GM21723 (cell line): ENCODE results near the gene JAZF1.

ENCODE experiments used
- ATAC-seq: cut with Tn5 transposase; IDR thresholded peaks from one replicate; pipeline ENCODE4 v1.9.1; 2021; ENCODE audit warnings: mild to moderate bottlenecking, moderate library complexity; ENCODE audit not compliant: unreplicated experiment

The JAZF1 gene

DNA sequence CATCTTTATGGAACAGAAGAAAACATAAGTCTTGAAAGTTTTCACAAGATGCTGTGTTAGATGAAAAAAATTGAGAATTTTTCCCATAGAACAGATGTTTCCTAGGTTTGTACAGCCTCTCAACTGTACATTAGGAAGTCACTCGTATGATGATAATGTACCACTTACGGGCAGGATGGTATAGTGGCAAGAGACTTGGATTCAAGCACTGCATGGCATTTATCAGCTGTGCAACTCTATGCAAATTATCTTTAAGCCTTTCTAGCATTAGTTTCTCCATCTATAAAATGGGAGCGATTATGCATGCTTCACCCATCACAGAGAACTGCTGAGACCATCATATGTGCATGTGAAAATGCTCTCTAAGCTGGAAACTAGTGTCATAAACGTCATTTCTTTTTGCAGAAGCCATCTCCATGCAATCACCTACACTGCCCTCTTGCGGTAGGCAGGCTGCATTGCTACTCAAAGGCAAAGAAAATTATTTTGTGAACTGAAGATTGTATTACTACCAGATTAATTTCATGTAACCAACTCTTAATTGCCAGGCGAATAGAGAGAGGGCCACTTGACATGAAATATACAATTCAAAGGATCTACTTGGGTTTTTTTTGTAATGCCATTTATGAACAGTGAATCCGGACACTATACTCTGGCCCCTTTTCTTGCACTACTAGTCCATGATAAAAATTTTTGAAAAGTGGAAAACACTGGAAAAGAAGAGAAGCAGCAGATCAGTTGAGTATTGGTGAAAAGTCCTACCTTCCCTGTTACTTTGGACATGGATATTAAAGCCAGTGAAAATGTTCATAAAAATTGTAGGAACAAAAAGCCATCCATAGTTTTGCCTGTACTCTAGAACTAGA lies 102.3 kb downstream of the JAZF1 start:
- no peak for ATAC-seq

GRCh38 chr7:28077616-28078015 lies 103.0 kb downstream of the JAZF1 start:
- ATAC-seq = no peak

- no peak for ATAC-seq
Observed at GRCh38 chr7:28076423-28077200, 104.0 kb downstream of the JAZF1 start.

- no peak for ATAC-seq
Observed at GRCh38 chr7:28075674-28076358, 104.8 kb downstream of the JAZF1 start.

- no peak for ATAC-seq
Observed at GRCh38 chr7:28072876-28073514, 107.6 kb downstream of the JAZF1 start.

DNA sequence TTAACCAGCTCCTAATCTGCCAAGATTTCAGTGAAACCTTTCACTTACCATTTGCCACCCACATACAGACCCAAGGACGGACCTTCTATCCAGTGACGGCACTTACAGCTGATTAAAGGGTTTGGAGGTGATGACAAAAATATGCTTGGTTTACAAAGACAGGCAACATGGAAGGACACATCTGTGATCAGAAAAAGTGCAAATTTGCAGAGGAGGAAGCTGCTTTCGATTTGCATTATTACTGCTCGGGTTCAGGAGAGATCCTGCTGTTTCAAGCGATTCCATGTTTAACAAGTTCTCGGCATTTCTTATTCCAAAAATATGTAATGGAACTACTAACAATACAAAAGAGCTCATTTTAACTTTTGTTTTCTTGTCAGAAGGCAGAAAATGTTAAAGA lies 109.0 kb downstream of the JAZF1 start:
- ATAC-seq = no peak

DNA sequence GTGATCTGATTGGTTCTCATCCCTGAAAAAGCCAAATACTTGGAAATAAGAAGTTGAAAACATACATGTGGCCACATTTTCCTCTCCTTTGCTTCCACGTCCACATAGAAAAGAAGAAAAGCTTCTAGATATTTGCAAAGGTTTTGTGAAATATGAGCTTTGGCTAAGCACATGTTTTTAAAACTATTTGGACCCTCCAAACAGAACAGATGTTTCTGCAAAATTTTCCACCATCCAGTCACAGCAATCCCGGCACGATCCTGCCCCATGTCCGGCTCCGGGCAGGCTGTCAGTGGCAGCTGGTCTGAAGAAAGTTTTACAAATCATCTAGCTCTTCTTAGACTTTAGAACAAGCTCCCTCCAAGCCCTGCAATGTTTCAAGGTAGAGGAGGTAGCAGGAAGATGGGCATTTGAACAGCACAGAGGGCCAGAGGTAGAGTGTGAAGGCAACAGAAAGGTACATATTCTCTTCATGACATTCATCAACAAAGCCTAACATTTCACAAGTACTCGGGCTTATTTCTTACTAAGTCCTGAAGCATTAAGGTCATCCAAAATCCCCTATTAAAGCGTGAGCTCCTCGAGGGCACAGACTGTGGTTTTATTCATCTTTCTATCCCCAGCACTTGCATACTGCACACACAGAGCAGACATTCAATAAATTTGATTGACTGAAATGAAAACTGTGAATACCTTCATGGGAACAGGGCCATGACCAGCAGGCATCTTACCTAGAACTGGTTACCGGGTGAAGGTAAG lies 110.1 kb downstream of the JAZF1 start:
- ATAC-seq = no peak

DNA sequence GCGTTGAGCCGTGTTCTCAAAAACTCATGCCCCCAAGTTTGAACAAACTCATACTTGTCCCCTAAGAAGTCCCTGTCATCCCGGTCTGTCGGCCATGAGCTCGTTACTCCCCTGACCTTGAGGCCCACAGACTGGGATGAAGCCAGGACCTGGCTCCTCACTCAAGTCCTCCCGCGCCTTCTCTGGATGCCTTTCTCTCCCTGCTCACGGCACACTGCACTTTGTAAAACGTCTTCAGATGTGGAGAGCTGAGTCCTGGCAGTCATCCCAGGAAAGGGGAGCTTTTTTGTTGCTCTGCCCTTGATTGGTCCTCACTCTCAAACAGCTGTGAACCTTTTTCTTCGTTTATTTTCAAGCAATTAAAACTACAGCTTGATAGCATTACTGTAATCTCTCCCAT lies 110.8 kb downstream of the JAZF1 start:
- no peak for ATAC-seq

DNA sequence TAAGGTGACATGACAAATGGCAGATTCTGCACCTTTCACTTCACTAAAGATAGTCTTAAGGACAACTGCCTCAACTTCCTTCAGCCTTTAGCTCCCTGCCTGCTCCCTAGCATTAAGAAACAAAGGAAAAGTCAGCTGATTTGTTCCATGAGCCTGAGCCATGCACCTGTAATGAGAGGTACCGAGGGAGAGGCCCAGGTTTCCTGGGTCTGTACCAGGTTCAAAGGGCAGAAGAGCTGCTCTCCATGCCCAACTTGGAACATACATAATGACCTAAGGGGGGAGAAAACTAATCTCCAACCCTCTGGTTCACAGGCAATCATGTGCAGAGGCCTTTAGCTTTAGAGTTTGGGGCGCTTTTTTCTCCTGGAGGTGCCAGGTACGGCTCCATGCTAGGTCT lies 111.2 kb downstream of the JAZF1 start:
- no peak for ATAC-seq

DNA sequence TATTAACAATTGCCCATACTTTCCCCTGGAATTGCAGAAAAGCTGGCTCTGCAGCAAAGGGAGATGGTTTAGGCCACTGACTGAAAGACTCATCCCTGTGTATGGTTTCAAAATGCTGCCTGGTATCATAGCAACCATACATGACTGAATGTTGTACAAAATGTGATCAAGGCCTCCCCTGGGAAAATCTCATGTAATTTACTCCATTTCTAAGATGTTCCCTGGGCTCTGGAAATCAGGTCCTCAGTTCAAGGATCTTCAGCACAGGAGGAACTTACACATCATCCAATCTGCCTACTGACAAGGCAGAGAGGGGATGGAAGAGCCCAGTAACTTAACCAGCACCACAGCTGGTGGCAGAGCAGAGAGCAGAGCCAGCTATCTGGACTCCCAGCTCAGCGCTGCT lies 111.8 kb downstream of the JAZF1 start:
- ATAC-seq = no peak

- ATAC-seq = no peak
Observed at GRCh38 chr7:28067171-28067570, 113.4 kb downstream of the JAZF1 start.

DNA sequence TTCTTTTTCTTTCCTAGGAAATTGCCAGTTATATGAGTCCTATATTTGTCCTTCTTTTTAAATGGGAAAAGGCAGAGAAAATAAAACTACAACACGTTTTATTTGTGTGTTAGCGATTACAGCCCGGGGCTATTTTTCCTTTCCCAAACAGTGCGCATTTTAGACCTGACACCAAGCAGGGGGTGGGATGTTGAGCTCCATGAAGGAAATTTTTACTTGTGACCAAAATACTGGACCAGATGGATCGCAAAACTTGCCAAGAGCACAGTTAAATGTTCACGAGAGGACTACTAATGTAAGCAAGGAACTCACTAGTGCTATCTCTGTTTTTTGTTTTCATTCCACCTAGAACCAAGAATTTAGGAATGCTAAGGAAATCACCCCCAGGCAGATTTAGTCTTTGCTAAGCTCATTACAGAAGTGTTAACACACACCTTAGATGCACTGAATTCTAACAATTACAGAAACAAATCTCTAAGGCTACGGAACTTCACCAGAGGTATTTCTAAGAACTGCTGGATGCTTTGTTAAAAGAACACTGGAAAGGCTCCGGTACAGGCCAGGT lies 114.8 kb downstream of the JAZF1 start:
- ATAC-seq = no peak

DNA sequence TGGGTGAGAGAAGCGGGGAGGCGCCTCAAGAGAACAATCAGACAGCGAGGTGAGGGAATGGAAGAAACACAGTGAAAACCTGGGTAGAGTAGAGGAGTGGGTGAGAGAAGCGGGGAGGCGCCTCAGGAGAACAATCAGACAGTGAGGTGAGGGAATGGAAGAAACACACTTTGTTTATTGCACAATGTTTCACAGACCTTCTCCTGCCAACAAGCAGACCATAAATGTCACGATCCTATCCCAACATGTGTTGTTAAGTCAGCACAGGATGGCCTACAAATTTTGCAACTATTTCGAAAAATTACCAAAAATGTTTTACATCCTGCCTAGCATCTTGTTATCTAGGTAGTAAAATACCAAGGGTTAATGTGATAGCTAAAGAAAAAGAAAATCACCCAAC lies 115.3 kb downstream of the JAZF1 start:
- ATAC-seq = no peak

DNA sequence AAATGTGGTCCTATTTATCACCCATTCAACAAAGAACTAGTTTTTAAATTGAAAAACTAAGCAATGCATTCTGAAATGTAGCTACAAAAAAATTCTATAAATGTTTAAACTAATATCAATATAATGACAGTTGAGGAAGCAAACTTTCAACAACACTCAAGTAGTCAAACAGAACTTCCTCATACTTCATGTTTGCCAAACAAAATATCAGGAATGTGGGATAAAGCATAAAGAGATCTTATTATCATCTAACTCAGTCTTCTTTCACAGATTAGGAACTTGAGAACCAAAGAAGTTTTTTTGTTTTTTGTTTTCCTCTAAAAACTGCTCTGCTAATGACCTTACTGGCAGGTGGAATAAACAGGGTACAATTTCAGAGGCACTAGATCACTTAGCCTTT lies 116.2 kb downstream of the JAZF1 start:
- ATAC-seq = no peak

GRCh38 chr7:28062197-28062991 lies 118.2 kb downstream of the JAZF1 start:
- ATAC-seq = no peak

- no peak for ATAC-seq
Observed at GRCh38 chr7:28061824-28062196, 118.8 kb downstream of the JAZF1 start.

- no peak for ATAC-seq
Observed at GRCh38 chr7:28060371-28060950, 120.1 kb downstream of the JAZF1 start.

DNA sequence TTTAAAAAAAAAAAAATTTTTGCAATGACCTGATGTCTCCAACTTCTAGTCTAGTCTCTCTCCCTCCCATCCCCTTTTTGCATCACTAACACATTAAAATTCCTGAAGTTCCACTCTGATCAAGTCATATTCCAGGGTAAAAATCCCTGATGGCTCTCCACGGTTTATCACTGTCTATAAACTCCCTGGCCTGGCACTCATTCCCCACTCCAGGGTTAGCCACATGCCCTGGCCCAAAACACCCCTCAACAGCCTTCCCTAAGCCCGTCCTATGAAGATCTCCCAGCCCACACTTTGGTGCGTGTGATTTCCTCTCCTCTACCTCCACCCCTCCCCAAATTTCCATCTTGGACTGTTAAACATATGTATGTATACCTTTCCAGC lies 125.4 kb downstream of the JAZF1 start:
- ATAC-seq = no peak
